GM19025 (cell line): Measurements from ENCODE around the gene TOP3A.
A peak's percentile ranks its signal among the peaks of the same experiment; 100 is the strongest.
"Not testable (repeated sequence)": the region's sequence is repeated elsewhere in the genome, so short reads cannot be mapped to it uniquely, and the experiment has no call there.

ENCODE experiments used
- ATAC-seq: cut with Tn5 transposase; IDR thresholded peaks from one replicate; pipeline ENCODE4 v1.9.1; 2021; ENCODE audit warnings: mild to moderate bottlenecking, low read depth, moderate library complexity; ENCODE audit not compliant: unreplicated experiment

Gene TOP3A

GRCh38 chr17:18314731-18315561, at the start of gene TOP3A, which contains the start of gene SMCR8:
TSS of gene TOP3A (minus strand) at chr17:18314994. CDS start at chr17:18314778, 216 bp downstream.
TSS of gene SMCR8 (plus strand) at chr17:18315293. CDS start at chr17:18315790, 497 bp downstream.
- peak; percentile 84 for ATAC-seq

- ATAC-seq: no peak
Measured at GRCh38 chr17:18364166-18364565, 49.4 kb upstream of the TOP3A start.

- ATAC-seq: peak; percentile 97
Measured at GRCh38 chr17:18363101-18364049, 48.6 kb upstream of the TOP3A start, which contains the start of gene SHMT1. TSS of gene SHMT1 (minus strand) at chr17:18363550. CDS start at chr17:18355981, 7,569 bp downstream.

GRCh38 chr17:18362698-18363100, 47.9 kb upstream of the TOP3A start:
- no peak for ATAC-seq

- ATAC-seq: no peak
Measured at GRCh38 chr17:18361837-18362697, 47.3 kb upstream of the TOP3A start.

GRCh38 chr17:18360518-18360917, 45.7 kb upstream of the TOP3A start:
- ATAC-seq: no peak

GRCh38 chr17:18356624-18357023, 41.8 kb upstream of the TOP3A start:
- no peak for ATAC-seq

GRCh38 chr17:18353541-18353940, 38.7 kb upstream of the TOP3A start:
- no peak for ATAC-seq

GRCh38 chr17:18344021-18344420, 29.2 kb upstream of the TOP3A start:
- no peak for ATAC-seq

GRCh38 chr17:18339933-18340332, 25.1 kb upstream of the TOP3A start:
- no peak for ATAC-seq

- not testable (repeated sequence) for ATAC-seq
Measured at GRCh38 chr17:18338158-18338557, 23.4 kb upstream of the TOP3A start.

GRCh38 chr17:18332909-18333489, 18.2 kb upstream of the TOP3A start:
- no peak for ATAC-seq

- ATAC-seq: no peak
Measured at GRCh38 chr17:18331879-18332278, 17.1 kb upstream of the TOP3A start.

- no peak for ATAC-seq
Measured at GRCh38 chr17:18328643-18329204, 13.9 kb upstream of the TOP3A start.

GRCh38 chr17:18327556-18327955, 12.8 kb upstream of the TOP3A start:
- no peak for ATAC-seq

GRCh38 chr17:18327093-18327492, 12.3 kb upstream of the TOP3A start:
- ATAC-seq: no peak

- no peak for ATAC-seq
Measured at GRCh38 chr17:18326572-18326971, 11.8 kb upstream of the TOP3A start.

GRCh38 chr17:18326039-18326438, 11.2 kb upstream of the TOP3A start:
- ATAC-seq: no peak
